ENCODE results near the gene CLDN19.

DNA sequence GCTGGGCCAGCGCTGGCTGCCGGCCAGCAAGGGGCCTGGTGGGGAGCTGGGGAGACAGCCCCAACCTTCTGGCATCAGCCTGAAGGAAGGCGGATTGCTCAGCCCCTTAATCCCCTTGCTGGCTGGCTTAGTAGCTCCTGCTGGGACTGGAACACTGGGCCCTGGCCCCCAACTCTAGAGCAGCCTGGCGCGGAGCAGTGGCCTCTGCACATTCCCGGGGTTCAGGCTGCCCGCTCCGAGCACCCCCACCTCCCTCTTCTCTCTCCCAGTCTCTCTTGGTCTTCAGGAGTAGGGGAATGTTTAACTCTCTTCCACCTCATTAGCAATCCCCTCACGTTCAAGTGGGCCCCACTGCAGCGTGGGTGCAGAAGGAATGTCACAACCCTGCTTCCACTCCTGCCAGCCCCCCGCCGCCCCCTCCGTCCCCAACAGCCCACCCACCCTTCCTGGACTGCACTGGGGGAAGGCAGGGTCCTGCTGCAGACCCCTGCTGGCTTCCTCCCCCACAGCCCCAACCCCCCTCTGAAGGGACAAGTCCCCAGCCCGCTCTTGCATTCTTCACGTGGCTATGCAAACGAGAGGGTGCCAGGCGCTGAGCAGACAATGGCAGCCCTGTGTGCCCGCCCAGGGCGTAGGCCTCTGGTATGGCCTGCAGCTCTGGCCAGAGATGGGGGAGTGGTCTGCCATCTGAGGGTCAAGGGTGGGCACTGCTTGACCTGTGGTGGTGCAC, 980 bp upstream of the CLDN19 start:
- TF ChIP-seq ZNF24 (IDR thresholded peaks at IDR 0.05) (no peak), RFX5 (IDR thresholded peaks at IDR 0.05; ENCODE audit: low read depth, low read length) (no peak), HNRNPLL (IDR thresholded peaks at IDR 0.05; ENCODE audit: low read depth, low read length, poor library complexity, severe bottlenecking) (no peak), ZNF696 (CRISPR knock-in tag; conservative IDR thresholded peaks at IDR 0.05) (no peak), ZNF347 (CRISPR knock-in tag; IDR thresholded peaks at IDR 0.05; ENCODE audit: low read depth) (no peak)
- TF ChIP-seq, protein P1, sequence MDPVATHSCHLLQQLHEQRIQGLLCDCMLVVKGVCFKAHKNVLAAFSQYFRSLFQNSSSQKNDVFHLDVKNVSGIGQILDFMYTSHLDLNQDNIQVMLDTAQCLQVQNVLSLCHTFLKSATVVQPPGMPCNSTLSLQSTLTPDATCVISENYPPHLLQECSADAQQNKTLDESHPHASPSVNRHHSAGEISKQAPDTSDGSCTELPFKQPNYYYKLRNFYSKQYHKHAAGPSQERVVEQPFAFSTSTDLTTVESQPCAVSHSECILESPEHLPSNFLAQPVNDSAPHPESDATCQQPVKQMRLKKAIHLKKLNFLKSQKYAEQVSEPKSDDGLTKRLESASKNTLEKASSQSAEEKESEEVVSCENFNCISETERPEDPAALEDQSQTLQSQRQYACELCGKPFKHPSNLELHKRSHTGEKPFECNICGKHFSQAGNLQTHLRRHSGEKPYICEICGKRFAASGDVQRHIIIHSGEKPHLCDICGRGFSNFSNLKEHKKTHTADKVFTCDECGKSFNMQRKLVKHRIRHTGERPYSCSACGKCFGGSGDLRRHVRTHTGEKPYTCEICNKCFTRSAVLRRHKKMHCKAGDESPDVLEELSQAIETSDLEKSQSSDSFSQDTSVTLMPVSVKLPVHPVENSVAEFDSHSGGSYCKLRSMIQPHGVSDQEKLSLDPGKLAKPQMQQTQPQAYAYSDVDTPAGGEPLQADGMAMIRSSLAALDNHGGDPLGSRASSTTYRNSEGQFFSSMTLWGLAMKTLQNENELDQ (CRISPR knock-in tag; IDR thresholded peaks at IDR 0.05; ENCODE audit: borderline replicate concordance) = no peak
